Small intestine (tissue), 7 donors: Measurements from ENCODE around the gene ZNF500. TPM values are rescaled to one million over a fixed set of nuclear protein-coding genes. Genes with fewer than 3 reads are reported as not detected.
A peak's percentile ranks its signal among the peaks of the same experiment; 100 is the strongest.

ENCODE experiments used
- DNase-seq, 2 donors: peaks; one replicate each; pipeline versions ENCODE4 v3.0.0 to v3.0.0-alpha.2; 2013
- FAIRE-seq: peaks from 2 replicates; lab custom pipeline; 2012; peaks lifted over from hg19 to GRCh38; lab: Jason Lieb, UNC
- H3K27ac ChIP-seq, 3 donors: one replicate each; pipeline ENCODE4 v1.5.1; 2013; ENCODE audit warnings: low read length in 2 of 3, mild to moderate bottlenecking in 2 of 3, control low read depth in 1 of 3, inconsistent platforms in 1 of 3, low read depth in 1 of 3, moderate library complexity in 1 of 3
- H3K27me3 ChIP-seq, 3 donors: one replicate each; pipeline ENCODE4 v1.6.1; 2013; ENCODE audit warnings: low read length in 3 of 3, inconsistent platforms in 1 of 3; ENCODE audit not compliant: control insufficient read depth in 3 of 3, insufficient read depth in 3 of 3
- H3K36me3 ChIP-seq, 3 donors: one replicate each; pipeline ENCODE4 v1.6.1; 2013; ENCODE audit warnings: low read length in 3 of 3, inconsistent platforms in 1 of 3, low read depth in 1 of 3, mild to moderate bottlenecking in 1 of 3, moderate library complexity in 1 of 3; ENCODE audit not compliant: control insufficient read depth in 3 of 3, insufficient read depth in 2 of 3
- H3K4me1 ChIP-seq, 3 donors: one replicate each; pipeline ENCODE4 v1.6.1; 2013; ENCODE audit warnings: low read length in 2 of 3, inconsistent platforms in 1 of 3, low read depth in 1 of 3, mild to moderate bottlenecking in 1 of 3, moderate library complexity in 1 of 3; ENCODE audit not compliant: control insufficient read depth in 3 of 3, insufficient read depth in 2 of 3
- H3K4me3 ChIP-seq, 3 donors: one replicate each; pipeline ENCODE4 v1.5.1; 2013; ENCODE audit warnings: low read length in 3 of 3, control low read depth in 1 of 3, inconsistent platforms in 1 of 3, low read depth in 1 of 3, mild to moderate bottlenecking in 1 of 3, moderate library complexity in 1 of 3
- H3K9me3 ChIP-seq, 2 donors: one replicate each; pipeline ENCODE4 v1.6.1; 2013; ENCODE audit warnings: low read depth in 1 of 2, low read length in 1 of 2; ENCODE audit not compliant: control insufficient read depth in 2 of 2, insufficient read depth in 1 of 2
- WGBS, 3 donors: extraction: QIAGEN DNeasy Blood & Tissue Kit; methylation state at CpG; one replicate each; pipeline ENCODE4 v1.1.7; 2013; 5-methylcytosine and 5-hydroxymethylcytosine counted together
- polyA plus RNA-seq, 4 donors: library from polyadenylated mRNA; stranded (reverse) in 3 of 4; unstranded in 1 of 4; fragments of 200-250 nt in 3 of 4; fragments of 120-200 nt in 1 of 4; gene quantifications; one replicate each; pipeline versions ENCODE4 v1.2.1 to v1.2.3, GENCODE V29; 2013
- donor health status: healthy with polysubstance abuse.
- donor health status: control.
- donor health status: control.
- donor health status: Bipolar disorder and iron deficiency.
- donor health status: healthy.

The ZNF500 gene
- polyA plus RNA-seq, 4 donors = 2.0 to 11.1 (median 6.6) TPM

DNA sequence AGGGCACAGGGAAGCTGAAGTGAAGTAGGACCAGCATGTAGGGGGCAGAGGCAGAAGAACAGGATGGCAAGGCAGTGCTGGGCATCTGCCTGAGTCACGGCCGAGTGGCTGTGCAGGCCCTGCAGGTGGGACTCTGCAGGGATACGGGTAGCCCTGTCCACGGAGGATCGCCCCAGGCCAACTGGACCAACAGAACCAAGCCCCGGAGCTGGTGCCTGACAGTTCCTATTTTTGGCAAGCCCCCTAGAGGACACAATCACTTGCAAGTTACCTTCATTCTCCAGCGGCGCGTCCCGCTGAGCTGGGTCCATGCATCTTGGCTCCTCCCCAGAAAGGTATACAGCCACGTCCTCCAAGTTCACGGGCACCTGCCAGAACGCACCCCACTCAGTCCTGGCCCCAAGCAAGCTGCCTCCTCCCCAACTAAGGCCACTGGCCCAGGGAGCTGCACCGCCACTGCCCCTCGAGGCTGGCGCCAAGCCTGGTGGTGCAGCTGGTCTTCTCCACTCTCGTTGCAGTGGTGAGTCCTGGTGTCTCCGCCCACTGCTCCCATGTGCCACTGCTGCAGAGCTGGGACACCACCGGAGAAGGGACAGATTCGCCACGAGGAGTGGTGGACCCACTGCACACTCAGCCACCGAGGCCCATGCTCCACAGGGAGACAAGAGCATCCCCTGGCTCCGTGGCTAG is 6.6 kb downstream of the ZNF500 start:
- Histone ChIP-seq H3K4me1 (peaks cover 0 to 3% (median 0%) of the 10 kb centered on the region in 3 donors), H3K36me3 (peaks cover 17 to 82% (median 19%) of the 10 kb centered on the region in 3 donors), H3K9me3 (no peaks in the 10 kb centered on the region), H3K27ac (no peak overlapping the region), H3K27me3 (no peaks in the 10 kb centered on the region), H3K4me3 (no peak overlapping the region)
- FAIRE-seq (no peak), DNase-seq (no peak)
- 90 to 92% (median 91%) methylated on average over 22 to 23 of the region's 23 CpGs for WGBS, 3 donors

DNA sequence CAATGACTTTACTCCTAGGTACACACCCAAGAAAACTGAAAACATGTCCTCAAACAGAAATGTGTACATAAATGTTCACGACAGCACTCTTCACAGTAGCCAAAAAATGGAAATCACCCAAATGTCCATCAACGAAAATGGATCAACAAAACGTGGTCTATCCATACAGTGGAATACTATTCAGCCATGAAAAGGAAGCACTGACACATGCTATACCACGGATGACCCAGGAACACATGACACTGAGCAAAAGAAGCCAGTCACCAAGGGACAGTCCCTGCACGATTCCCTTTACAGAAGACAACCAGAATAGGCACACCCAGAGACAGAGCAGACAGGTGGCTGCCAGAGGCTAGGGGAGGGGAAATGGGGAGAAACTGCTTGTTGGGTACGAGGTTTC is 11.3 kb downstream of the ZNF500 start:
- H3K9me3 ChIP-seq = peaks cover 0 to 6% of the 10 kb centered on the region in 2 donors
- WGBS, 3 donors = 96 to 99% (median 97%) methylated on average over 6 of the region's 6 CpGs
- H3K27ac ChIP-seq = no peak overlapping the region
- peaks cover 5 to 84% (median 20%) of the 10 kb centered on the region in 3 donors for H3K36me3 ChIP-seq
- DNase-seq (no peak), FAIRE-seq (no peak)
- no peak overlapping the region for H3K4me3 ChIP-seq
- no peaks in the 10 kb centered on the region for H3K27me3 ChIP-seq
- H3K4me1 ChIP-seq = no peaks in the 10 kb centered on the region

DNA sequence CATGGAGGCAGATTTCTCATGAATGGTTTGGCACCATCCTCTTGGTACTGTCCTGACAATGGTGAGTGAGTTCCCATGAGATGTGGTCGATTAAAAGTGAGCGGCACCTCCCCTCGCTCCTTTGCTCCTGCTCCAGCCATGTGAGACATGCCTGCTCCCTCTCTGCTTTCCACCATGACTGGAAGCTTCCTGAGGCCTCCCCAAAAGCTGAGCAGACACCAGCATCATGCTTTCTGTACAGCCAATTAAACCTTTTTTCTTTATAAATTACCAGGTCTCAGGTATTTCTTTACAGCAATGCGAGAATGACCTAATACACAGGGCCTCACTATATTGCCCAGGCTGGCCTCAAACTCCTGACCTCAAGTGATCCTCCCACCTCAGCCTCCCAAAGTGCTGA is 12.1 kb downstream of the ZNF500 start:
- H3K27ac ChIP-seq = no peak overlapping the region
- no peak for DNase-seq
- H3K4me1 ChIP-seq = no peaks in the 10 kb centered on the region
- peaks cover 5 to 83% (median 16%) of the 10 kb centered on the region in 3 donors for H3K36me3 ChIP-seq
- no peak overlapping the region for H3K4me3 ChIP-seq
- WGBS, 3 donors = 97 to 100% (median 100%) methylated on average over 4 of the region's 4 CpGs
- H3K27me3 ChIP-seq = no peaks in the 10 kb centered on the region
- FAIRE-seq = no peak
- peaks cover 0 to 6% of the 10 kb centered on the region in 2 donors for H3K9me3 ChIP-seq

DNA sequence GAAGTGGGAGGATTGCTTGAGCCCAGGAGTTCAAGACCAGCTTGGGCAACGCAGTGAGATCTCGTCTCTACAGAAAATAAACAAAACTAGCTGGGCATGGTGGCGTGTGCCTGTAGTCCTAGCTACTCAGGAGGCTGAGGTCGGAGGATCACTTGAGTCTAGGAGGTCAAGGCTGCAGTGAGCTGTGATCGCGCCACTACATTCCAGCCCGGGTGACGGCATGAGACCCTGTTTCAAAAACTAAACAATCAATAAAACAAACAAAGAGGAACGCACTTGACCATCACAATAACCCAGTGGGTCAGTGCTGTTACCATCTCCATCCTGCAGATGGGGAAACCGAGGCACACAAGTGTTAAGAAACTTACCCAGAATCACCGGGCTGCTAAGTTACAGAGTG is 13.7 kb downstream of the ZNF500 start:
- Histone ChIP-seq H3K4me1 (no peaks in the 10 kb centered on the region), H3K9me3 (peaks cover 0 to 6% of the 10 kb centered on the region in 2 donors), H3K27me3 (no peaks in the 10 kb centered on the region), H3K36me3 (peaks cover 5 to 83% (median 10%) of the 10 kb centered on the region in 3 donors), H3K4me3 (no peak overlapping the region), H3K27ac (no peak overlapping the region)
- WGBS, 3 donors = 93 to 95% (median 95%) methylated on average over 11 of the region's 11 CpGs
- DNase-seq = no peak
- FAIRE-seq = no peak

DNA sequence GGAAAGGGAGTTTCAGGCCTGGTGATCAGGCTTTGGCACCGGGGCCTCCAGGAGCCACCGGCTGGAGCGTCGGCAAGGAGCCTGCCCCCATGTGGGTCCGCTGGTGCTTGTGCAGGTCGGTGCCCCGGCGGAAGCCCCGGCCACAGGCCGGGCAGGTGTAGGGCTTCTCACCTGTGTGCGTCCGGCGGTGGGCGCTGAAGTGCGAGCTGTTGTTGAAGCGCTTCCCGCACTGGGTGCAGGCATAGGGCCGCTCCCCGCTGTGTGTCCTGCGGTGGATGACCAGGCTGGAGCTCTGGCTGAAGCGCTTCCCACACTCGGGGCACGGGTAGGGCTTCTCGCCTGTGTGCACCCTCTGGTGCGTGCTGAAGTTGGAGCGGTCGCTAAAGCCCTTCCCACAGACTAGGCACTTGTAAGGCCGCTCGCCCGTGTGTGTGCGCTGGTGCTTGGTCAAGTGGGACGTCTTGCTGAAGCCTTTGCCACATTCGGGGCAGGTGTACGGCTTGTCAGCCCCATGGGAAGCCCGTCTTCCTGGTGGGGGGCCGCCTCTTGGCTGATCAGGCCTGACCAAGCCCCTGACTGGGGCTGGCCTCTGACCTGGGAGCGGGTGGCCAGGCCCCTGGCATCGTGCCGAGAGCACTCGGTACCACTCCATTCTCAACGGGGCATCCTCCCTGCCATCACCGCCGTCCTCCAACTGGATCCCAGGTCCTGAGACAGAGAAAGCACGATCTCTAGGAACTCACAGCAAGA is 14.4 kb downstream of the ZNF500 start:
- Histone ChIP-seq H3K9me3 (peaks cover 0 to 6% of the 10 kb centered on the region in 2 donors), H3K4me1 (no peaks in the 10 kb centered on the region), H3K36me3 (peaks cover 5 to 79% (median 9%) of the 10 kb centered on the region in 3 donors), H3K27ac (no peak overlapping the region), H3K4me3 (no peak overlapping the region), H3K27me3 (no peaks in the 10 kb centered on the region)
- DNase-seq (no peak), FAIRE-seq (no peak)
- 96 to 98% (median 97%) methylated on average over 39 to 44 of the region's 44 CpGs for WGBS, 3 donors

DNA sequence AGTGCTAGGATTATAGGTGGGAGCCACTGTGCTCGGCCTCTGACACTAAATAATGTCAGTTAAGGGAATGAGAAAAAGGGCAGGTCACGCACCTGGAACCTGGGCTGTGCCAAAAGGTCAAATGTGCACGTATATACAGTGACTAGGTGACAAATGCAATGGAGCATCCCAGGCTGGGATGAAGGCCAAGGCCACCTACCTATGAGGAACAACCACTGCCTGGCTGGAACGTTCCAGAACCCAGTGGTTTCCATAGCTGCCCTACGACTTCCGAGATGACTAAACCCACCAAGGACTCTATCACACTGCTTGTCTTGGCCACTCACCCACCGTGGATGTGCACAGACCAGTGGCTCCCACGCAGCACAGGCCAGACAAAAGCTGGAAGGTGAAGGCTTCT is 16.1 kb downstream of the ZNF500 start:
- H3K4me3 ChIP-seq = no peak overlapping the region
- DNase-seq = no peak
- H3K27me3 ChIP-seq = no peaks in the 10 kb centered on the region
- WGBS, 3 donors = 81 to 88% (median 81%) methylated on average over 8 of the region's 8 CpGs
- H3K9me3 ChIP-seq = peaks cover 0 to 6% of the 10 kb centered on the region in 2 donors
- peaks cover 5 to 76% (median 9%) of the 10 kb centered on the region in 3 donors for H3K36me3 ChIP-seq
- no peaks in the 10 kb centered on the region for H3K4me1 ChIP-seq
- no peak overlapping the region for H3K27ac ChIP-seq
- FAIRE-seq = no peak

DNA sequence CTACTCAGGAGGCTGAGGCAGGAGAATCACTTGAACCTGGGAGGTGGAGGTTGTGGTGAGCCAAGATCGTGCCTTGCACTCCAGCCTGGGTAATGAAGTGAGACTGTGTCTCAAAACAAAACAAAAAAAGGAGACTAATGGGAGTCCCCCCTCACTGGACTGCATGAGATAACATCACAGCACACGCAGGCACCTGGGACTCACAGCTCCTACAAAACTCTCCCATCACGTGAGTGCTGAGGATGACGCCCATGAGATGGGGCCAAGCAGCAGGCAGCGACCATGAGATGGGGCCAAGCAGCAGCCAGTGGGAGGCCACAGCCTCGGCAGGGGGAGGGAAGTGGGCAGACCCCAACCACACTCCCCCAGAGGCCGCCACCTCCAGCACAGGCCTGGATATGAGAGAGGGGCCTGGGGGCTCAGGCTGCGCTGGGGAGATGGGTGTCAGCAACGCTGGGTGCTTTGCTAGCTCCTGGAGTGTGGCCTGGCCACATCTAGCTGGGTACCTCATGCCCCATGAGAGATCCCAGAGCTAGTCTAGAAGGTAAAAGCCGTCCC is 17.2 kb downstream of the ZNF500 start:
- Histone ChIP-seq H3K36me3 (peaks cover 4 to 67% (median 7%) of the 10 kb centered on the region in 3 donors), H3K4me1 (no peaks in the 10 kb centered on the region), H3K27me3 (no peaks in the 10 kb centered on the region), H3K4me3 (no peak overlapping the region), H3K27ac (no peak overlapping the region), H3K9me3 (peaks cover 0 to 2% of the 10 kb centered on the region in 2 donors)
- no peak for DNase-seq
- 84 to 90% (median 86%) methylated on average over 10 of the region's 10 CpGs for WGBS, 3 donors
- FAIRE-seq = no peak

DNA sequence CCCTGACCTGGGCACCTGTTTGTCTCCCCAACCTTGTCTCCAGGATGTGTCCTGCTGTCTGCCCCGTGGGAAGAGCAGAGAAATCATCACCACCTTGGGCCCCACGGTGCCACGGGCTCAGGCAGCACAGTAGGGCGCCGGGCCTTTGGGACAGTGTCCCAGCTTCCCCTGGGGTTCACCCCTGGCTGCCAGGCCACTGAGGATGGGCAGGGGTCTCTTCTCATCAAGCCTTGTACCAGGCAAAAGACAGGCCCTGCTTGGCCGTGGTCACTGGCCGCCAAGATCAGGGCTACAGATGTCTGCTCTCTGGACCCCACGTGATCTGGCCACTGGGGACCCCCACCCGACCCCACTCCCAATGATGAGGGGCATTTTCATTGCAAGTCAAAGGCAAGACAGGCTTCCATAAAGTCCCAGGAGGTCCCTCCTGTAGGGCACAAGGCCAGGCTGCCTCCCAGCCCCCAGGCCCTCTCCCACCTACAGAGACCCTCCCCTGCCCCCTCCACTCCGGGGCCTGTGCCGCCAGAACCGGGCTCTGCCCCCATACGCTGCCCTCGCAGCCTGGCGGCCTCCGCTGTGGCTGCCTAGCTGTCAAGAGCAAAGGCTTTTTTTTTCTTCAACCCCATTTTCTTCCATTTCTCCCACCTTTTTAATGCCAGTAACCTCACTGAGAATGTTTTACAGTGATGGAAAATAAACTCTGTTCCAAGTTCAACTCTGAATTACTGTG is 18.1 kb downstream of the ZNF500 start:
- no peaks in the 10 kb centered on the region for H3K27me3 ChIP-seq
- no peak for FAIRE-seq

More for the DNA sequence above, 18.1 kb downstream of the ZNF500 start:
- H3K4me1 ChIP-seq = no peaks in the 10 kb centered on the region
- no peak for DNase-seq
- no peaks in the 10 kb centered on the region for H3K9me3 ChIP-seq
- H3K36me3 ChIP-seq = peaks cover 4 to 61% (median 6%) of the 10 kb centered on the region in 3 donors
- peak overlapping the region in 1 of 3 donors; percentile 22 for H3K27ac ChIP-seq
- 91 to 95% (median 92%) methylated on average over 16 of the region's 16 CpGs for WGBS, 3 donors
- H3K4me3 ChIP-seq = no peak overlapping the region
